Subcutaneous adipose tissue (tissue), 4 donors: ENCODE measurements around the gene MAPK8. TPM values are rescaled to one million over a fixed set of nuclear protein-coding genes. Genes with fewer than 3 reads are reported as not detected.

ENCODE experiments used
- CTCF ChIP-seq: fragments of 450-650 bp; IDR thresholded peaks from one replicate; pipeline ENCODE4 v1.5.1; 2016; ENCODE audit warnings: low read depth, mild to moderate bottlenecking, control low read depth, antibody characterized with exemption, moderate library complexity
- total RNA-seq, 4 donors: library from RNA; depleted of rRNA; stranded (reverse); fragments of >200 nt; gene quantifications; one replicate each; pipeline ENCODE4 v1.1.0, GENCODE V29; 2016

Gene MAPK8
- total RNA-seq, 4 donors from 2014 or later, result 34.1 to 72.2 (median 36.5) TPM

GRCh38 chr10:48358838-48359237 is 52.4 kb downstream of the MAPK8 start:
- no peak for TF ChIP-seq CTCF

GRCh38 chr10:48361176-48361575 is 54.7 kb downstream of the MAPK8 start:
- TF ChIP-seq CTCF, result no peak

- TF ChIP-seq CTCF, result no peak
Observed at GRCh38 chr10:48363617-48364355, 57.3 kb downstream of the MAPK8 start.

- no peak for TF ChIP-seq CTCF
Observed at GRCh38 chr10:48364659-48365405, 58.4 kb downstream of the MAPK8 start.

- no peak for TF ChIP-seq CTCF
Observed at GRCh38 chr10:48365668-48366067, 59.2 kb downstream of the MAPK8 start.

GRCh38 chr10:48366261-48366660 is 59.8 kb downstream of the MAPK8 start:
- TF ChIP-seq CTCF, result no peak

GRCh38 chr10:48369501-48369900 is 63.0 kb downstream of the MAPK8 start:
- TF ChIP-seq CTCF, result no peak
